ENCODE results near the gene ZNF518A. TPM values are rescaled to one million over a fixed set of nuclear protein-coding genes. Genes with fewer than 3 reads are reported as not detected.
A peak's percentile ranks its signal among the peaks of the same experiment; 100 is the strongest.

Gene ZNF518A
- total and polyA plus RNA-seq, 2 experiments from 2014 or later: 6.8 to 8.9 TPM

GRCh38 chr10:96089116-96089515, 41.0 kb upstream of the ZNF518A start:
- Histone ChIP-seq H4K20me1 (ENCODE audit: insufficient read depth) (no peaks in the 10 kb centered on the region), H3K4me2 (ENCODE audit: unreplicated experiment) (peak overlapping the region; percentile 84), H3K27ac (peak overlapping the region; percentile 95; the same call in 1 of the 2 replicates), H3K4me1 (ENCODE audit: insufficient read depth) (no peaks in the 10 kb centered on the region), H3K9me3 (ENCODE audit: low read depth) (no peaks in the 10 kb centered on the region), H3F3A (ENCODE audit: insufficient read depth) (no peaks in the 10 kb centered on the region; the same call in 1 of the 2 replicates), H3K27me3 (replicated peaks; ENCODE audit: insufficient read depth) (no peaks in the 10 kb centered on the region), H3K36me3 (ENCODE audit: low read depth) (no peaks in the 10 kb centered on the region), H3K9ac (peak overlapping the region; percentile 93), H3K79me2 (ENCODE audit: insufficient read depth) (no peaks in the 10 kb centered on the region), H3K4me3 (peak overlapping the region; percentile 91), H3K9me2 (ENCODE audit: insufficient read depth) (peaks cover 5% of the 10 kb centered on the region), H2AFZ (peak overlapping the region; percentile 99)
- TF ChIP-seq EZH2phosphoT487 (IDR thresholded peaks at IDR 0.05; ENCODE audit: insufficient read depth, low read depth) (no peak), EZH2 (IDR thresholded peaks at IDR 0.05; ENCODE audit: insufficient read depth, poor library complexity, severe bottlenecking) (no peak)
- 94 to 100% methylated on average over 2 of the region's 2 CpGs for WGBS, 2 experiments (ENCODE audit: low coverage in 1 of 2, low lambda C conversion rate in 2 of 2, missing lambda C conversion rate in 2 of 2)
- in situ Hi-C loops (cut with MboI): no loop called here
- DNase-seq: no peak

GRCh38 chr10:96089670-96090462, 40.2 kb upstream of the ZNF518A start:
- H3K9me3 ChIP-seq (ENCODE audit: low read depth): no peaks in the 10 kb centered on the region
- WGBS, 2 experiments (ENCODE audit: low coverage in 1 of 2, low lambda C conversion rate in 2 of 2, missing lambda C conversion rate in 2 of 2): 1 to 3% methylated on average over 37 to 46 of the region's 47 CpGs
- no peak for TF ChIP-seq EZH2phosphoT487 (IDR thresholded peaks at IDR 0.05; ENCODE audit: insufficient read depth, low read depth)
- TF ChIP-seq EZH2 (IDR thresholded peaks at IDR 0.05; ENCODE audit: insufficient read depth, poor library complexity, severe bottlenecking): no peak
- no peaks in the 10 kb centered on the region for H4K20me1 ChIP-seq (ENCODE audit: insufficient read depth)
- peaks cover 5% of the 10 kb centered on the region for H3K9me2 ChIP-seq (ENCODE audit: insufficient read depth)
- no peaks in the 10 kb centered on the region for H3K79me2 ChIP-seq (ENCODE audit: insufficient read depth)
- H3K9ac ChIP-seq: peak overlapping the region; percentile 93
- no peaks in the 10 kb centered on the region for H3K36me3 ChIP-seq (ENCODE audit: low read depth)
- H3K27ac ChIP-seq: peak overlapping the region; percentile 95
- DNase-seq: peak; percentile 97
- peak overlapping the region; percentile 84 for H3K4me2 ChIP-seq (ENCODE audit: unreplicated experiment)
- H3F3A ChIP-seq (ENCODE audit: insufficient read depth): no peaks in the 10 kb centered on the region; the same call in 1 of the 2 replicates
- in situ Hi-C loops (cut with MboI): no loop called here
- H2AFZ ChIP-seq: peak overlapping the region; percentile 99
- no peaks in the 10 kb centered on the region for H3K4me1 ChIP-seq (ENCODE audit: insufficient read depth)
- H3K27me3 ChIP-seq (replicated peaks; ENCODE audit: insufficient read depth): peaks cover 5% of the 10 kb centered on the region; the same call in 1 of the 2 replicates
- H3K4me3 ChIP-seq: peak overlapping the region; percentile 91

DNA sequence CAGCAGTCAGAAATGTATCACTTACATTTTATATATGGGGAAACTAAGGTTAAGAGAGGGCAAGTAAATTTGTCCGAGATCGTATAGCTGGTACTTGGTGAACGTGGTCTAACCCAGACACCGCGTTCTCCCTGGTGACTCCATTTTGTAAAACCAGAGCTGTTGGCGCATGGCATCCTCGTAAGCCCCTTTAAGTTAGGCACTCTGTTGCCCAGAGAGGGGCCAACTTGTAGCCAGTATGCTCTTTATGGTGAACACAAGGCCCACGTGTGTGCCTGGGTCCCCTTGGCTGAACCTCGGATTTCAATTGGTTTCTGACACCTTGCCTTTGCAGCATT, 39.7 kb upstream of the ZNF518A start:
- Histone ChIP-seq H2AFZ (peak overlapping the region; percentile 99), H3K4me3 (peak overlapping the region; percentile 91), H3F3A (ENCODE audit: insufficient read depth) (no peaks in the 10 kb centered on the region; the same call in 1 of the 2 replicates), H3K27me3 (replicated peaks; ENCODE audit: insufficient read depth) (peaks cover 6% of the 10 kb centered on the region; the same call in 1 of the 2 replicates), H3K79me2 (ENCODE audit: insufficient read depth) (no peaks in the 10 kb centered on the region), H4K20me1 (ENCODE audit: insufficient read depth) (no peaks in the 10 kb centered on the region), H3K4me1 (ENCODE audit: insufficient read depth) (no peaks in the 10 kb centered on the region), H3K9me3 (ENCODE audit: low read depth) (no peaks in the 10 kb centered on the region), H3K4me2 (ENCODE audit: unreplicated experiment) (peak overlapping the region; percentile 84), H3K9ac (peak overlapping the region; percentile 93), H3K36me3 (ENCODE audit: low read depth) (no peaks in the 10 kb centered on the region), H3K27ac (peak overlapping the region; percentile 95), H3K9me2 (ENCODE audit: insufficient read depth) (peaks cover 5% of the 10 kb centered on the region)
- in situ Hi-C loops (cut with MboI): no loop called here
- TF ChIP-seq EZH2phosphoT487 (IDR thresholded peaks at IDR 0.05; ENCODE audit: insufficient read depth, low read depth): no peak
- no peak for TF ChIP-seq EZH2 (IDR thresholded peaks at IDR 0.05; ENCODE audit: insufficient read depth, poor library complexity, severe bottlenecking)
- 85 to 92% methylated on average over 9 of the region's 9 CpGs for WGBS, 2 experiments (ENCODE audit: low coverage in 1 of 2, low lambda C conversion rate in 2 of 2, missing lambda C conversion rate in 2 of 2)
- DNase-seq: no peak

GRCh38 chr10:96092999-96093767, 36.9 kb upstream of the ZNF518A start:
- H4K20me1 ChIP-seq (ENCODE audit: insufficient read depth): no peaks in the 10 kb centered on the region
- DNase-seq: no peak
- no peaks in the 10 kb centered on the region for H3K9me3 ChIP-seq (ENCODE audit: low read depth)
- H2AFZ ChIP-seq: no peak overlapping the region
- H3K4me2 ChIP-seq (ENCODE audit: unreplicated experiment): no peak overlapping the region
- H3K27ac ChIP-seq: no peak overlapping the region
- no peaks in the 10 kb centered on the region for H3K36me3 ChIP-seq (ENCODE audit: low read depth)
- no peaks in the 10 kb centered on the region for H3K79me2 ChIP-seq (ENCODE audit: insufficient read depth)
- no peak overlapping the region for H3K9ac ChIP-seq
- H3K27me3 ChIP-seq (replicated peaks; ENCODE audit: insufficient read depth): peaks cover 6% of the 10 kb centered on the region; the same call in 1 of the 2 replicates
- H3F3A ChIP-seq (ENCODE audit: insufficient read depth): no peaks in the 10 kb centered on the region; the same call in 1 of the 2 replicates
- WGBS, 2 experiments (ENCODE audit: low coverage in 1 of 2, low lambda C conversion rate in 2 of 2, missing lambda C conversion rate in 2 of 2): 46 to 47% methylated on average over 8 of the region's 8 CpGs
- no peak for TF ChIP-seq EZH2 (IDR thresholded peaks at IDR 0.05; ENCODE audit: insufficient read depth, poor library complexity, severe bottlenecking)
- no peak for TF ChIP-seq EZH2phosphoT487 (IDR thresholded peaks at IDR 0.05; ENCODE audit: insufficient read depth, low read depth)
- no peaks in the 10 kb centered on the region for H3K4me1 ChIP-seq (ENCODE audit: insufficient read depth)
- H3K9me2 ChIP-seq (ENCODE audit: insufficient read depth): peaks cover 5% of the 10 kb centered on the region
- in situ Hi-C loops (cut with MboI): no loop called here
- no peak overlapping the region for H3K4me3 ChIP-seq

Measured in GM23248 (cell line).